NCI-H2196 treated with DMSO at 0.1 percent for 48 hours (cell line): ENCODE measurements around the gene MAP2K3.

Experiments used
- DNase-seq: peaks from one replicate; lab custom pipeline; 2025; ENCODE audit not compliant: unreplicated experiment; lab: John Stamatoyannopoulos, UW

Gene MAP2K3

GRCh38 chr17:21282231-21282630 is 2.3 kb upstream of the MAP2K3 start:
- no peak for DNase-seq

- no peak for DNase-seq
These were observed 1.7 kb upstream of the MAP2K3 start for GRCh38 chr17:21282850-21283249.

- DNase-seq = no peak
These were observed 811 bp upstream of the MAP2K3 start for GRCh38 chr17:21283482-21284318.

GRCh38 chr17:21285164-21286065 is 904 bp downstream of the MAP2K3 start:
- DNase-seq = no peak

GRCh38 chr17:21286066-21286770 is 1.7 kb downstream of the MAP2K3 start:
- peak; percentile 16 for DNase-seq

- DNase-seq = no peak
These were observed 2.6 kb downstream of the MAP2K3 start for GRCh38 chr17:21286909-21287702.

GRCh38 chr17:21287703-21288449 is 3.4 kb downstream of the MAP2K3 start:
- DNase-seq = peak; percentile 60

GRCh38 chr17:21288571-21289017 is 4.1 kb downstream of the MAP2K3 start:
- DNase-seq = no peak

- no peak for DNase-seq
These were observed 4.8 kb downstream of the MAP2K3 start for GRCh38 chr17:21289175-21289901.

- peak; percentile 12 for DNase-seq
These were observed 5.5 kb downstream of the MAP2K3 start for GRCh38 chr17:21289902-21290571.

- no peak for DNase-seq
These were observed 6.8 kb downstream of the MAP2K3 start for GRCh38 chr17:21291357-21291756.

GRCh38 chr17:21291862-21292261 is 7.4 kb downstream of the MAP2K3 start:
- DNase-seq = no peak

- DNase-seq = no peak
These were observed 8.6 kb downstream of the MAP2K3 start for GRCh38 chr17:21292867-21293830.

GRCh38 chr17:21293831-21294210 is 9.3 kb downstream of the MAP2K3 start:
- DNase-seq = no peak

GRCh38 chr17:21294321-21295035 is 10.0 kb downstream of the MAP2K3 start:
- no peak for DNase-seq

- DNase-seq = no peak
These were observed 10.8 kb downstream of the MAP2K3 start for GRCh38 chr17:21295036-21295952.
